ENCODE measurements around the gene EXOC3L1.

Gene EXOC3L1

GRCh38 chr16:67165121-67166078 is 24.5 kb downstream of the EXOC3L1 start:
- TF ChIP-seq CTCF (IDR thresholded peaks at IDR 0.05): no peak

- TF ChIP-seq CTCF (IDR thresholded peaks at IDR 0.05): no peak
Measured at GRCh38 chr16:67164599-67165061, 25.3 kb downstream of the EXOC3L1 start, which contains the start of gene HSF4. Gene HSF4, plus strand, starts transcription at chr16:67164745. Its CDS starts 67 bp downstream, at chr16:67164812.

GRCh38 chr16:67163999-67164558 is 25.9 kb downstream of the EXOC3L1 start:
- TF ChIP-seq CTCF (IDR thresholded peaks at IDR 0.05): no peak

- TF ChIP-seq CTCF (IDR thresholded peaks at IDR 0.05): no peak
Measured at GRCh38 chr16:67163164-67163998, 26.6 kb downstream of the EXOC3L1 start.

GRCh38 chr16:67162506-67163163 is 27.3 kb downstream of the EXOC3L1 start:
- no peak for TF ChIP-seq CTCF (IDR thresholded peaks at IDR 0.05)

- no peak for TF ChIP-seq CTCF (IDR thresholded peaks at IDR 0.05)
Measured at GRCh38 chr16:67161595-67162058, 28.3 kb downstream of the EXOC3L1 start.
